ENCODE data around the gene CLRN1.

Gene CLRN1

GRCh38 chr3:150975086-150975991 is 2.8 kb upstream of the CLRN1 start:
- DNase-seq = no peak

GRCh38 chr3:150970665-150971324 is 1.7 kb downstream of the CLRN1 start:
- no peak for DNase-seq

- no peak for DNase-seq
Observed at GRCh38 chr3:150968341-150969035, 4.0 kb downstream of the CLRN1 start.

GRCh38 chr3:150965436-150965835 is 7.1 kb downstream of the CLRN1 start:
- no peak for DNase-seq

GRCh38 chr3:150961949-150962348 is 10.6 kb downstream of the CLRN1 start:
- DNase-seq = no peak

- no peak for DNase-seq
Observed at GRCh38 chr3:150960708-150961684, 11.5 kb downstream of the CLRN1 start.

- no peak for DNase-seq
Observed at GRCh38 chr3:150958683-150959082, 13.8 kb downstream of the CLRN1 start.

- no peak for DNase-seq
Observed at GRCh38 chr3:150956376-150956775, 16.2 kb downstream of the CLRN1 start.

GRCh38 chr3:150951923-150952322 is 20.6 kb downstream of the CLRN1 start:
- no peak for DNase-seq

GRCh38 chr3:150945226-150946032 is 27.1 kb downstream of the CLRN1 start:
- DNase-seq = no peak

GRCh38 chr3:150942221-150942620 is 30.3 kb downstream of the CLRN1 start:
- no peak for DNase-seq

GRCh38 chr3:150936693-150937092 is 35.8 kb downstream of the CLRN1 start:
- DNase-seq = no peak

GRCh38 chr3:150933473-150933995 is 39.0 kb downstream of the CLRN1 start:
- no peak for DNase-seq

- no peak for DNase-seq
Observed at GRCh38 chr3:150931745-150932144, 40.8 kb downstream of the CLRN1 start.

GRCh38 chr3:150930839-150931238 is 41.7 kb downstream of the CLRN1 start:
- DNase-seq = no peak

- no peak for DNase-seq
Observed at GRCh38 chr3:150928234-150928633, 44.3 kb downstream of the CLRN1 start.

GRCh38 chr3:150926328-150926727 is 46.2 kb downstream of the CLRN1 start:
- no peak for DNase-seq

- peak; percentile 24 to 42 for DNase-seq
Observed at GRCh38 chr3:150925751-150926201, 46.8 kb downstream of the CLRN1 start.

- DNase-seq = no peak
Observed at GRCh38 chr3:150922611-150923010, 49.9 kb downstream of the CLRN1 start.

- no peak for DNase-seq
Observed at GRCh38 chr3:150921209-150921608, 51.3 kb downstream of the CLRN1 start.

GRCh38 chr3:150920236-150920635 is 52.3 kb downstream of the CLRN1 start:
- DNase-seq = no peak

All from SHP77 (cell line).